HepG2 (cell line): ENCODE measurements around the gene CLDN10. TPM values are rescaled to one million over a fixed set of nuclear protein-coding genes. Genes with fewer than 3 reads are reported as not detected.

Experiments used
- EP300 ChIP-seq, 3 experiments: sonication (generic) in 1 of 3; formaldehyde crosslinking in 1 of 3; IDR thresholded peaks; 2 replicates each; pipeline versions ENCODE4 v1.5.1 to v1.6.1; 2011 to 2020; ENCODE audit warnings: low read depth in 2 of 3, low read length in 2 of 3, borderline replicate concordance in 1 of 3, improper control_type of control experiment in 1 of 3, mild to moderate bottlenecking in 1 of 3, missing genetic modification reagents in 1 of 3, moderate library complexity in 1 of 3
- ETV5 ChIP-seq: IDR thresholded peaks from 2 replicates; pipeline ENCODE4 v1.6.1; 2018; ENCODE audit warnings: missing biosample characterization, missing genetic modification reagents, inconsistent platforms, borderline replicate concordance
- FOXA1 ChIP-seq, 2 experiments: fragments of 450-650 bp in 1 of 2; sonication (generic) in 1 of 2; formaldehyde crosslinking in 1 of 2; IDR thresholded peaks; 2 replicates each; pipeline versions ENCODE4 v1.4.0 to v1.6.1; 2016 to 2020; ENCODE audit warnings: missing genetic modification reagents in 1 of 2
- ISL2 ChIP-seq: sonication (generic); formaldehyde crosslinking; IDR thresholded peaks from 2 replicates; pipeline ENCODE4 v1.5.0; 2020; ENCODE audit warnings: missing genetic modification reagents
- NFIB ChIP-seq: sonication (generic); formaldehyde crosslinking; IDR thresholded peaks from 2 replicates; pipeline ENCODE4 v1.9.0; 2021; ENCODE audit warnings: missing genetic modification reagents, mild to moderate bottlenecking, borderline replicate concordance
- RCOR2 ChIP-seq: IDR thresholded peaks from 2 replicates; pipeline ENCODE4 v1.6.1; 2016; ENCODE audit warnings: missing biosample characterization, missing genetic modification reagents
- SIX4 ChIP-seq: sonication (generic); formaldehyde crosslinking; IDR thresholded peaks from 2 replicates; pipeline ENCODE4 v1.4.0; 2020; ENCODE audit warnings: missing genetic modification reagents
- SNAI1 ChIP-seq: sonication (generic); formaldehyde crosslinking; IDR thresholded peaks from 2 replicates; pipeline ENCODE4 v1.5.0; 2020; ENCODE audit warnings: mild to moderate bottlenecking, missing genetic modification reagents, borderline replicate concordance
- SOX13 ChIP-seq, 3 experiments: fragments of 450-650 bp in 1 of 3; sonication (generic) in 1 of 3; formaldehyde crosslinking in 1 of 3; IDR thresholded peaks in 2 of 3; conservative IDR thresholded peaks in 1 of 3; 2 replicates each; pipeline versions ENCODE4 v1.5.0 to v1.6.1; 2016 to 2020; ENCODE audit warnings: antibody characterized with exemption in 1 of 3, mild to moderate bottlenecking in 1 of 3, missing compliant biosample characterization in 1 of 3, missing genetic modification reagents in 1 of 3, moderate library complexity in 1 of 3
- ZNF234 ChIP-seq: sonication (generic); formaldehyde crosslinking; conservative IDR thresholded peaks from 2 replicates; pipeline ENCODE4 v1.5.1; 2020; ENCODE audit warnings: mild to moderate bottlenecking, missing genetic modification reagents
- ZNF501 ChIP-seq: sonication (generic); formaldehyde crosslinking; IDR thresholded peaks from 2 replicates; pipeline ENCODE4 v1.5.1; 2020; ENCODE audit warnings: mild to moderate bottlenecking, moderate library complexity, missing genetic modification reagents
- polyA plus RNA-seq, 8 experiments: library from polyadenylated mRNA; depleted of rRNA in 3 of 8; stranded (reverse) in 7 of 8; unstranded in 1 of 8; fragments of >200 nt; fragmentation: Illumina TruSeq in 4 of 8; extraction: Trizol in 4 of 8; gene quantifications; 2 replicates each; pipeline versions ENCODE4 v1.2.1 to v1.2.3, GENCODE V29; 2011 to 2016; ENCODE audit warnings: low read depth in 4 of 8, missing spikeins in 1 of 8, mixed read lengths in 1 of 8; ENCODE audit not compliant: insufficient read depth in 1 of 8
- total RNA-seq, 5 experiments: library from RNA; depleted of rRNA; stranded (reverse); fragments of >200 nt; fragmentation: Illumina TruSeq; extraction: Trizol; gene quantifications; 2 replicates each; pipeline ENCODE4 v1.2.3, GENCODE V29; 2016; ENCODE audit warnings: low read depth in 1 of 5
- TF ChIP-seq, protein P1 (sequence below): IDR thresholded peaks from 2 replicates; pipeline ENCODE4 v1.4.0; 2020; ENCODE audit warnings: mild to moderate bottlenecking, missing genetic modification reagents
- TF ChIP-seq, protein P2 (sequence below): sonication (generic); formaldehyde crosslinking; IDR thresholded peaks from 2 replicates; pipeline ENCODE4 v1.8.0; 2022; ENCODE audit warnings: missing genetic modification reagents, mild to moderate bottlenecking, inconsistent platforms, borderline replicate concordance
- TF ChIP-seq, protein P3 (sequence below): sonication (generic); formaldehyde crosslinking; IDR thresholded peaks from 2 replicates; pipeline ENCODE4 v1.4.0; 2020; ENCODE audit warnings: mild to moderate bottlenecking, missing genetic modification reagents
- TF ChIP-seq, protein P4 (sequence below): IDR thresholded peaks from 2 replicates; pipeline ENCODE4 v1.6.1; 2018; ENCODE audit warnings: missing genetic modification reagents
- TF ChIP-seq, protein P5 (sequence below): sonication (generic); formaldehyde crosslinking; IDR thresholded peaks from 2 replicates; pipeline ENCODE4 v1.8.1; 2023; ENCODE audit warnings: mild to moderate bottlenecking, missing genetic modification reagents, borderline replicate concordance
- TF ChIP-seq, protein P6 (sequence below): sonication (generic); formaldehyde crosslinking; IDR thresholded peaks from 2 replicates; pipeline ENCODE4; 2020; ENCODE audit warnings: missing genetic modification reagents, mild to moderate bottlenecking, borderline replicate concordance

Gene CLDN10
- total and polyA plus RNA-seq, 2 of the 13 experiments (the other 11 are each of a cell fraction or from before 2014, with no cell fraction given) = not detected

DNA sequence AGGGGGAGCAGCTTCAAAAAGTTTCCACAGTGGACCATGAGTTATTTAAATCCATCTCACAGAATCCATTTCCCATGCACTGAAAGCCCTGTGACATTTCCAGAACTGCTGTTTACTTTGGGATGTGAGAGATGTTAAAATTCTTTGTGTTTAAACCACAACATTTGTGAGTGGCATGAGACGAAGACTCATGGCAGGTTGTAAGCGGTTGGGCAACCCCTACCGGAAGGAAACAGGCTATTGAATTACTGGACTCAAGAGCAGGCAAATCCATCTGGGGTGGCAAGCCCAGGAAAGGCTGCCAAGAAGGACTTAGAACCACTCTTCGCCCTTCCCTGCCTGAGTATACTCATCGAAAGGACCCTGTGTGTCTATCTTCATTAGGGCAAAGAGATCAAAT is 22.3 kb upstream of the CLDN10 start (continued):
- no peak for TF ChIP-seq SOX13 (IDR thresholded peaks at IDR 0.05)
- peak in 1 of 2 experiments; percentile 21; a peak in 1 of 4 replicates for TF ChIP-seq SOX13 (CRISPR knock-in tag; conservative IDR thresholded peaks at IDR 0.05 in 1 of 2, IDR thresholded peaks at IDR 0.05 in 1 of 2)
- TF ChIP-seq, protein P1, sequence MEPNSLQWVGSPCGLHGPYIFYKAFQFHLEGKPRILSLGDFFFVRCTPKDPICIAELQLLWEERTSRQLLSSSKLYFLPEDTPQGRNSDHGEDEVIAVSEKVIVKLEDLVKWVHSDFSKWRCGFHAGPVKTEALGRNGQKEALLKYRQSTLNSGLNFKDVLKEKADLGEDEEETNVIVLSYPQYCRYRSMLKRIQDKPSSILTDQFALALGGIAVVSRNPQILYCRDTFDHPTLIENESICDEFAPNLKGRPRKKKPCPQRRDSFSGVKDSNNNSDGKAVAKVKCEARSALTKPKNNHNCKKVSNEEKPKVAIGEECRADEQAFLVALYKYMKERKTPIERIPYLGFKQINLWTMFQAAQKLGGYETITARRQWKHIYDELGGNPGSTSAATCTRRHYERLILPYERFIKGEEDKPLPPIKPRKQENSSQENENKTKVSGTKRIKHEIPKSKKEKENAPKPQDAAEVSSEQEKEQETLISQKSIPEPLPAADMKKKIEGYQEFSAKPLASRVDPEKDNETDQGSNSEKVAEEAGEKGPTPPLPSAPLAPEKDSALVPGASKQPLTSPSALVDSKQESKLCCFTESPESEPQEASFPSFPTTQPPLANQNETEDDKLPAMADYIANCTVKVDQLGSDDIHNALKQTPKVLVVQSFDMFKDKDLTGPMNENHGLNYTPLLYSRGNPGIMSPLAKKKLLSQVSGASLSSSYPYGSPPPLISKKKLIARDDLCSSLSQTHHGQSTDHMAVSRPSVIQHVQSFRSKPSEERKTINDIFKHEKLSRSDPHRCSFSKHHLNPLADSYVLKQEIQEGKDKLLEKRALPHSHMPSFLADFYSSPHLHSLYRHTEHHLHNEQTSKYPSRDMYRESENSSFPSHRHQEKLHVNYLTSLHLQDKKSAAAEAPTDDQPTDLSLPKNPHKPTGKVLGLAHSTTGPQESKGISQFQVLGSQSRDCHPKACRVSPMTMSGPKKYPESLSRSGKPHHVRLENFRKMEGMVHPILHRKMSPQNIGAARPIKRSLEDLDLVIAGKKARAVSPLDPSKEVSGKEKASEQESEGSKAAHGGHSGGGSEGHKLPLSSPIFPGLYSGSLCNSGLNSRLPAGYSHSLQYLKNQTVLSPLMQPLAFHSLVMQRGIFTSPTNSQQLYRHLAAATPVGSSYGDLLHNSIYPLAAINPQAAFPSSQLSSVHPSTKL = peak; percentile 53
- TF ChIP-seq RCOR2 (CRISPR knock-in tag) = no peak
- TF ChIP-seq, protein P2, sequence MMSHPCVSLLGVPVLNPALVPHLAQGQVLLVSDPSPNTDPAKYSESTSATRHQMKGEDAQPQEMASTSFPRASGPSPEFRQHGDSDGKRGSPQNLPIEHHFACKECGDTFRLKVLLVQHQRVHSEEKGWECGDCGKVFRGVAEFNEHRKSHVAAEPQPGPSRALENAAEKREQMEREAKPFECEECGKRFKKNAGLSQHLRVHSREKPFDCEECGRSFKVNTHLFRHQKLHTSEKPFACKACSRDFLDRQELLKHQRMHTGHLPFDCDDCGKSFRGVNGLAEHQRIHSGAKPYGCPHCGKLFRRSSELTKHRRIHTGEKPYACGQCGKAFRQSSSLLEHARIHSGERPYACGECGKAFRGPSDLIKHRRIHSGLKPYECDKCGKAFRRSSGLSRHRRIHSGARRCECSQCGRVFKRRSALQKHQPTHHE (CRISPR knock-in tag) = no peak
- peak in 1 of 2 experiments; percentile 26; a peak in 1 of 4 replicates for TF ChIP-seq EP300 (IDR thresholded peaks at IDR 0.05; ENCODE audit: low read depth in 2 of 2, low read length in 2 of 2)
- TF ChIP-seq EP300 (CRISPR knock-in tag; IDR thresholded peaks at IDR 0.05; ENCODE audit: borderline replicate concordance) = no peak
- no peak for TF ChIP-seq SNAI1 (CRISPR knock-in tag)
- TF ChIP-seq SIX4 = no peak
- TF ChIP-seq NFIB (CRISPR knock-in tag) = no peak
- TF ChIP-seq, protein P3, sequence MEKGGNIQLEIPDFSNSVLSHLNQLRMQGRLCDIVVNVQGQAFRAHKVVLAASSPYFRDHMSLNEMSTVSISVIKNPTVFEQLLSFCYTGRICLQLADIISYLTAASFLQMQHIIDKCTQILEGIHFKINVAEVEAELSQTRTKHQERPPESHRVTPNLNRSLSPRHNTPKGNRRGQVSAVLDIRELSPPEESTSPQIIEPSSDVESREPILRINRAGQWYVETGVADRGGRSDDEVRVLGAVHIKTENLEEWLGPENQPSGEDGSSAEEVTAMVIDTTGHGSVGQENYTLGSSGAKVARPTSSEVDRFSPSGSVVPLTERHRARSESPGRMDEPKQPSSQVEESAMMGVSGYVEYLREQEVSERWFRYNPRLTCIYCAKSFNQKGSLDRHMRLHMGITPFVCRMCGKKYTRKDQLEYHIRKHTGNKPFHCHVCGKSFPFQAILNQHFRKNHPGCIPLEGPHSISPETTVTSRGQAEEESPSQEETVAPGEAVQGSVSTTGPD (CRISPR knock-in tag) = no peak
- no peak for TF ChIP-seq ZNF234 (CRISPR knock-in tag)
- no peak for TF ChIP-seq ISL2 (CRISPR knock-in tag)
- peak; percentile 80; the same call in 1 of the 2 replicates for TF ChIP-seq ETV5
- TF ChIP-seq, protein P4, sequence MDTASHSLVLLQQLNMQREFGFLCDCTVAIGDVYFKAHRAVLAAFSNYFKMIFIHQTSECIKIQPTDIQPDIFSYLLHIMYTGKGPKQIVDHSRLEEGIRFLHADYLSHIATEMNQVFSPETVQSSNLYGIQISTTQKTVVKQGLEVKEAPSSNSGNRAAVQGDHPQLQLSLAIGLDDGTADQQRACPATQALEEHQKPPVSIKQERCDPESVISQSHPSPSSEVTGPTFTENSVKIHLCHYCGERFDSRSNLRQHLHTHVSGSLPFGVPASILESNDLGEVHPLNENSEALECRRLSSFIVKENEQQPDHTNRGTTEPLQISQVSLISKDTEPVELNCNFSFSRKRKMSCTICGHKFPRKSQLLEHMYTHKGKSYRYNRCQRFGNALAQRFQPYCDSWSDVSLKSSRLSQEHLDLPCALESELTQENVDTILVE (CRISPR knock-in tag) = no peak
- TF ChIP-seq, protein P5, sequence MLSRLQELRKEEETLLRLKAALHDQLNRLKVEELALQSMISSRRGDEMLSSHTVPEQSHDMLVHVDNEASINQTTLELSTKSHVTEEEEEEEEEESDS (CRISPR knock-in tag) = no peak
- TF ChIP-seq FOXA1 (IDR thresholded peaks at IDR 0.05) = no peak
- peak; percentile 41; the same call in 1 of the 2 replicates for TF ChIP-seq FOXA1 (CRISPR knock-in tag; IDR thresholded peaks at IDR 0.05)
- no peak for TF ChIP-seq ZNF501 (CRISPR knock-in tag)
- TF ChIP-seq, protein P6, sequence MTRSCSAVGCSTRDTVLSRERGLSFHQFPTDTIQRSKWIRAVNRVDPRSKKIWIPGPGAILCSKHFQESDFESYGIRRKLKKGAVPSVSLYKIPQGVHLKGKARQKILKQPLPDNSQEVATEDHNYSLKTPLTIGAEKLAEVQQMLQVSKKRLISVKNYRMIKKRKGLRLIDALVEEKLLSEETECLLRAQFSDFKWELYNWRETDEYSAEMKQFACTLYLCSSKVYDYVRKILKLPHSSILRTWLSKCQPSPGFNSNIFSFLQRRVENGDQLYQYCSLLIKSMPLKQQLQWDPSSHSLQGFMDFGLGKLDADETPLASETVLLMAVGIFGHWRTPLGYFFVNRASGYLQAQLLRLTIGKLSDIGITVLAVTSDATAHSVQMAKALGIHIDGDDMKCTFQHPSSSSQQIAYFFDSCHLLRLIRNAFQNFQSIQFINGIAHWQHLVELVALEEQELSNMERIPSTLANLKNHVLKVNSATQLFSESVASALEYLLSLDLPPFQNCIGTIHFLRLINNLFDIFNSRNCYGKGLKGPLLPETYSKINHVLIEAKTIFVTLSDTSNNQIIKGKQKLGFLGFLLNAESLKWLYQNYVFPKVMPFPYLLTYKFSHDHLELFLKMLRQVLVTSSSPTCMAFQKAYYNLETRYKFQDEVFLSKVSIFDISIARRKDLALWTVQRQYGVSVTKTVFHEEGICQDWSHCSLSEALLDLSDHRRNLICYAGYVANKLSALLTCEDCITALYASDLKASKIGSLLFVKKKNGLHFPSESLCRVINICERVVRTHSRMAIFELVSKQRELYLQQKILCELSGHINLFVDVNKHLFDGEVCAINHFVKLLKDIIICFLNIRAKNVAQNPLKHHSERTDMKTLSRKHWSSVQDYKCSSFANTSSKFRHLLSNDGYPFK (CRISPR knock-in tag) = no peak
